HG03460 (cell line): Measurements from ENCODE around the gene PPIP5K2.
"Not testable (repeated sequence)": the region's sequence is repeated elsewhere in the genome, so short reads cannot be mapped to it uniquely, and the experiment has no call there.

ENCODE experiments used
- ATAC-seq: cut with Tn5 transposase; IDR thresholded peaks from one replicate; pipeline ENCODE4 v1.9.1; 2021; ENCODE audit not compliant: unreplicated experiment

The PPIP5K2 gene

GRCh38 chr5:103120607-103121200 is 603 bp downstream of the PPIP5K2 start:
- ATAC-seq, result no peak

GRCh38 chr5:103122242-103122641 is 2.1 kb downstream of the PPIP5K2 start:
- ATAC-seq, result no peak

GRCh38 chr5:103126557-103126956 is 6.5 kb downstream of the PPIP5K2 start:
- ATAC-seq, result no peak

- ATAC-seq, result no peak
Measured at GRCh38 chr5:103127292-103127817, 7.3 kb downstream of the PPIP5K2 start.

- no peak for ATAC-seq
Measured at GRCh38 chr5:103128202-103128601, 8.1 kb downstream of the PPIP5K2 start.

GRCh38 chr5:103132684-103133083 is 12.6 kb downstream of the PPIP5K2 start:
- no peak for ATAC-seq

GRCh38 chr5:103133231-103133630 is 13.1 kb downstream of the PPIP5K2 start:
- ATAC-seq, result no peak

- ATAC-seq, result no peak
Measured at GRCh38 chr5:103135461-103135860, 15.4 kb downstream of the PPIP5K2 start.

- no peak for ATAC-seq
Measured at GRCh38 chr5:103138202-103138690, 18.1 kb downstream of the PPIP5K2 start.

- peak; percentile 98 for ATAC-seq
Measured at GRCh38 chr5:103139264-103139865, 19.3 kb downstream of the PPIP5K2 start.

GRCh38 chr5:103142132-103142531 is 22.0 kb downstream of the PPIP5K2 start:
- not testable (repeated sequence) for ATAC-seq

- ATAC-seq, result no peak
Measured at GRCh38 chr5:103145196-103145595, 25.1 kb downstream of the PPIP5K2 start.

- ATAC-seq, result no peak
Measured at GRCh38 chr5:103148213-103148612, 28.1 kb downstream of the PPIP5K2 start.

GRCh38 chr5:103151156-103151555 is 31.1 kb downstream of the PPIP5K2 start:
- ATAC-seq, result no peak

GRCh38 chr5:103166706-103167105 is 46.6 kb downstream of the PPIP5K2 start:
- ATAC-seq, result no peak

GRCh38 chr5:103174147-103174546 is 54.0 kb downstream of the PPIP5K2 start:
- no peak for ATAC-seq

GRCh38 chr5:103177543-103177942 is 57.4 kb downstream of the PPIP5K2 start:
- ATAC-seq, result no peak

GRCh38 chr5:103178167-103178566 is 58.1 kb downstream of the PPIP5K2 start:
- no peak for ATAC-seq

GRCh38 chr5:103186152-103186551 is 66.1 kb downstream of the PPIP5K2 start:
- no peak for ATAC-seq

GRCh38 chr5:103188436-103188835 is 68.3 kb downstream of the PPIP5K2 start:
- ATAC-seq, result no peak

GRCh38 chr5:103203226-103203625 is 83.1 kb downstream of the PPIP5K2 start:
- no peak for ATAC-seq

- not testable (repeated sequence) for ATAC-seq
Measured at GRCh38 chr5:103204990-103205389, 84.9 kb downstream of the PPIP5K2 start.
